DMS153 treated with DMSO at 0.1 percent for 48 hours (cell line): ENCODE results near the gene SLC35G4.
"Not testable (repeated sequence)": the region's sequence is repeated elsewhere in the genome, so short reads cannot be mapped to it uniquely, and the experiment has no call there.

Source experiments
- DNase-seq: peaks from one replicate; lab custom pipeline; 2025; ENCODE audit not compliant: unreplicated experiment; lab: John Stamatoyannopoulos, UW

Gene SLC35G4

DNA sequence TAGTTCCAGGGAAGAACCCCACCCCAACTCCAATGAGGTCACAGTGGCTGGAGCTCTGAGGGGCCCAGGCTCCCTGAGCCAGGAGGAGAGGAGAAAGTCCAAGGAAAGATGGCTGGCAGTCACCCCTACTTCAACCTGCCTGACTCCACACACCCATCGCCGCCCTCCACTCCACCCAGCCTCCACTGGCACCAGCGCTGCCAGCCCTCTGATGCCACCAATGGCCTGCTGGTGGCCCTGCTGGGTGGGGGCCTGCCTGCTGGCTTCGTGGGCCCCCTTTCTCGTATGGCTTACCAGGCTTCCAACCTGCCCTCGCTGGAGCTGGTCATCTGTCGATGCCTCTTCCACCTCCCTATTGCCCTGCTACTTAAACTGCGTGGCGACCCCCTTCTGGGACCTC lies at the start of gene SLC35G4:
Gene SLC35G4 (plus strand): TSS at position 109 of the 400 bp plus-strand sequence. CDS start 0 bp downstream, at position 109.
- DNase-seq = not testable (repeated sequence)

DNA sequence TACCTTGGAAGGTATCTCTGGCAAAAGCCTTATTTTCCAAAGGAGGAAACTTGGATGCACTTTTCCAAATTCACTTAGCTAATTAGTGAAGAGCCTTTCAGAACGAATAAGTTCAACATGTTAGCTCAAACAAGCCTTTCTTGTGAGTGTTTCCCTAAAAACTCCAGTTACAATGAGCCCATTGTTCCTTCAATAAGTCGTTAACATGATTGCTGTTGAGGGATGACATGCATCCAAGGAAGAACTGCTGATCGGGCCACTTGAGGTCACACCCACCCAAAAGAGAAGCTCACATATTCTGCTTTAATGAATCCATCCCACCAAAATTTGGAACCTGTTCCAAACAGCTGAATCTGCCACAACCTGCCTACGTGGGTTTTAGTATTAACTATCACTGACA lies 48.1 kb upstream of the SLC35G4 start:
- no peak for DNase-seq

GRCh38 chr18:11565716-11566115 lies 43.7 kb upstream of the SLC35G4 start:
- DNase-seq = no peak

DNA sequence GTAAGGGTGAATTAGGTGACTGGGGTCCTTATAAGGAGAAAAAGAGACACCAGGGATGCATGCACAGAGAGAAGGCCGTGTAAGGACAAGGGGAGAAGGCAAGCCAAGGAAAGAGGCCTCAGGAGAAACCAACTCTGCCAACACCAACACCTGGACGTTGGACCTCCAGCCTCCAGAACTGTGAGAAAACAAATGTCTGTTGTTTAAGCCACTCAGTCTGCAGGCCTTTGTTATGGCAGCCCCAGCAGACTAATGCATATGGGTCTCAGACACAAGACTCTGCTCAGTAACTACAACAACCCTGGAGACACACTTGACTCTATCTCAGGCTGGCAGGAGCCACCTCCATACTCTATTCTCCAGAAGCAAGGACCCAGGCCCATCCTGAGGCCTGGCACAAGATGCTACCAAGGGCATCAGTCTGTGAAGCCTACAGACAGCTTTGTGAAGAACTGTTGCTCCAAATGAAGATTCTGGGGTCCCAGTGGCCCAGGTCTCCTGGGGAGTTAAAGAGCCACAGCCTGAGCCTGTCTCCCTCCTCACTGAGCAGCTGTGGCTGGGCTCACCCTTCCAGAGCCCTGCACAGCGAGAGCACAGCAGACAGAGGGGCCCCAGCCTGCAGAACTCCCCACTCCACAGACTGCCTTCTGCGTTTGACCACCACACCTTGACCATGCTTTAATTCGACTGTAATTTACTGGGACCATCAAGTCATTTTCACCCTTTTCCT lies 43.0 kb upstream of the SLC35G4 start:
- DNase-seq = no peak

- no peak for DNase-seq
Measured at GRCh38 chr18:11567396-11567795, 42.0 kb upstream of the SLC35G4 start.

DNA sequence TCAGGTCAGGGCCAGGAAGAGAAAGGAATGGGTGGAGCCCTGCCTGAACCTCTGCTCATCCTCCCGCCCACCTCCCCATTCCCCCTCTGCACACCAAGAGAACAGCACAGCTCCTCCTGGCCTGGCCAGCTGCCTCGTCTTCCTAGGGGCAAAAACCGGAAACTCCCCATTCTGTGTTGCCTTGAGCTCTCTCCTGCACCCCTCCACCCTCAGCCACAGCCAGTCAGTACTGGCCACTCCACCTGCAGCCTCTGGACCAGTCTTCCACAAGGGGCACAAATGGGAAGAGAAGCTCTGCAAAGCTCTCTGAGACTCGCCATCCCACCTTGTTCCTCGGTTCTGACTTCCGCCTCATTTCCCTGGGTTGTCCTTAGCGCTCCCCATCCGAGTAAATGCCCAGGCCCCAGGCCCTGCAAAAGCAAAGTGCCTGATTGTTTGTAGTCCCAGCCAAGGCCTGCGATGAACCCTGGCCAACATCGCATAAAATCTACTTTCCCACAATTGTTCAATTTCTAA lies 39.3 kb upstream of the SLC35G4 start:
- DNase-seq = no peak

DNA sequence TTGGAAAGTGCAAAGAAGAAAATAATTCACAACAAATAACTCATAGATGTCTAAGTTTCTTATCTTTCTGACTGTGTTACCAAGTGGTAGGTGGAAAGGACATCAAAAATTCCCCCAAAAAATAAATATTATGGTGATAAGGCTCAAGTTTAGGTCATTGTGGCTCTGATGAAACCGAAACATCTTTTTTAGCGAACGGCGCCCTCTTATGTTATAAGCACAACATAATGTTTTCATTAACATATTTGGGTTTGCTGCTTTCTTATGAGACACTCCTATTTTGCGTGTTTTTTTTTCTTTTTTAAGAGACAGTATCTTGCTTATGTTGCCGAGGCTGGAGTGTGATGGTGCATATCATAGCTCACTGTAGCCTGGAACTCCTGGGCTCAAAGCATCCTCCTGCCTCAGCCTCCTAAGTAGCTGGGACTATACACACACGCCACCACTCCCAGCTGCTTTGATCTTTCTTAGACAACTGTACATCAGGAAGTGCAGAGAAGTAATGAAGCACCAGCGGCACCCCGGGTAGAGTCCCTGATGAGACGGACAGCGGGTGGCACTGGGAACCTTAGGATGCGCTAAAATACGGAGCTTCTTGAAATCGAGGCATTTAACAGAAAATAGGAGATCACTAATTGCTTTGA lies 38.5 kb upstream of the SLC35G4 start:
- no peak for DNase-seq

DNA sequence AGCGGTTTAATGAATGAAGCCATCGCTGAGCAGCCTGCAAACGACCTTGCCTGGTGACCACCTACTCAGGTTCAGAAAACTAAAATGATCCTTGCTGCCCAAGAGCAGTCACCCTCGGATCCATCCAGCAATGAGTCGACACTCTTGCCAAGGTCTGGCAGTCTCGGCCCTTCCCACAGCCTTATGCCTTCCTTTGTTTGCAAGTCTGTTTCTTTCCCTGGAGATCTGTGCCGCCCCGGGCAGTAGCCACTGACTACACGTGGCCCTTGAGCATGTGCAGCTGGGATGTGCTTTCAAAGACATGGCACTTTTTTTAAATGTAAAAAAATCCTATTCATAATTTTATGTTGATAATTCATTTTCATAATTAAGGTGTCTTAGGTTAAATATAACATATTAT lies 37.2 kb upstream of the SLC35G4 start:
- DNase-seq = no peak

DNA sequence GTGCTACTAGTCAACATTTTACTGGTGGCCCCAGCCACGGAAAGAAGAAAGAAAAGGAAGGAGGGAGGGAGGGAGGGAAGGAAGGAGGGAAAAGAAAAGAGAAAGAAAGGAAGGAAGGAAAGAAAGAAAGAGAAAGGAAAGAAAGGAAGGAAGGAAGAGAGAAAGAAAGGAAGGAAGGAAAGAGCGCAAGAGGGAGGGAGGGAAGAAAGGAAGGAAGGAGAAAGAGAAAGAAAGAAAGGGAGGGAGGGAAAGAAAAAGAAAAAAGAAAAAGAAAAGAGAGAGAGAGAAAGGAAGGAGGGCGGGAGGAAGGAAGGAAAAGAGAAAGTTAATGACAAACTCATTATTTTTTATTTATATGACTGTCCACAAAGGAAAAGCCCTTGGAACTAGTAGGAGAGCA lies 34.9 kb upstream of the SLC35G4 start:
- no peak for DNase-seq

DNA sequence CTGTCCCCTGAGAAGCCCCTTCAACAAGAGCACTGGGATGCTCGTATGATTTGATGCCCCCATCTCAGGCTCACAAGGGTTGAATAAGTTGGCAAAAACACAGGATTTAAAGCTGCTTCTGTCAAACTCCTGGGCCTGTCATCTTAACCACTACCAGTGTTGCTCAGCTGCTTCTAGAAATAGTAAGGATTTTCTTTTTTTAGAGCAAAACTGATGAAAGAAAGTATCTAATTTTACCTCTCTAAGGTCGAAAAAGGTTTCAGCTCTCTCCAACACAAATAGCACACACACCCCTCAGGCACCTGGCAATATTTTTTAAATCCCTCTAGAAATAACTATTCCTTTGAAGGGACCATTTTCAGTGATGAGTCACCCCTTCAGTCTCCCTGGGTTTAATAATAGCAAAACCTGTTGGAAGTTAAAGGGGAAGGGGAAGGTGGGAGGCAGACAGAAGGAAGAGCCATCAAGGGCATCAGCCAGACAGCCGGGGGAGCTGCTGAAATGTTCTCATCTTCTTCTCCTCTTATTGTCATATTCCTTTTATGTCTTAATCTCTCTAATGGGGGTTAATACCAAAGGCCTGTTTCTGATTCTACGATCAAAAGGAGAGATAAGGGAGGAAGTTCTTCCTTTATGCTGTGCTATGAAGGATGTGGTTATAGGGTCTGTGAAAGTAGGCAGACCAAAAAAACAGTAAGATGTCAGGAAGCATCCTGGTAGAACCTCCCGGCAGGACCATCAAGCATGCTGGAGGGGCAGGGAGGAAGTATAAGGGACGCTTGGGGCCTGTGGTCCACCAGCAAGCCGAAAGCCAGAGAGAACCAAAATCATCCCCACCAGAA lies 31.9 kb upstream of the SLC35G4 start:
- no peak for DNase-seq

DNA sequence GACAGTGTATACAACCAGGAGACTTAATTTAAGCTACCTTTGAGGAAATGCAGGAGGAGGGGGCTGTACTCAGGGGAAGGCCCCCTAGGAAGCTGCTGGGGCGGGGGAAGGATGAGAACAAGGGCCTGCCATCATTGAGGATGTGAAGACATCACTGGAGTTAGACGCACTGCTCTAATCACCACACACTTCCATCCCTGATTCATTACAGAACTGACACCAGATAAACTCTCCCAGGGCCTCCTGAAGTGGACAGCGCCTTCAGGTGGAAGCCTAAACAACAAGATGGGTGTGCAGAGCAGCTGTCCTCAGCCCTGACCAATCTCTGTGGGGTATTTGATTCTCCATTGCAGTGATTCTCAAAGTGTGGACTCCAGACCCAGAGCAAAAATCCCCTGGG lies 30.6 kb upstream of the SLC35G4 start:
- no peak for DNase-seq

GRCh38 chr18:11579916-11580315 lies 29.5 kb upstream of the SLC35G4 start:
- no peak for DNase-seq

DNA sequence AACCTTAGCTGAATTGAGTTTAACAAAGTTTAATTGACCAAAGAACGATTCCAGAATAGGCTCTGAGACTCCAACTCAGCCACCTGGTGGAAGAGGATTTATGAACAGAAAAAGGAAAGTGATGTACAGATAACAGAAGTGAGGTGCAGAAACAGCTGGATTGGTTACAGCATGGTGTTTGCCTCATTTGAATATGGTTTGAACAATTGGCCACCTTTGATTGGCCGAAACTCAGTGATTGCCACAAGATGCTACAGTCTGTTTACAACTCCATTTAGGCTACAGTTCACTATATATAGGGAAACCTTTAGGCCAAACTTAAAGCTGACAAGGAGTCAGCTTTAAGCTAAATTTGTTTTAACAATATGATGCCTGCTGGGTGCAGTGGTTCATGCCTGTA lies 28.1 kb upstream of the SLC35G4 start:
- no peak for DNase-seq

DNA sequence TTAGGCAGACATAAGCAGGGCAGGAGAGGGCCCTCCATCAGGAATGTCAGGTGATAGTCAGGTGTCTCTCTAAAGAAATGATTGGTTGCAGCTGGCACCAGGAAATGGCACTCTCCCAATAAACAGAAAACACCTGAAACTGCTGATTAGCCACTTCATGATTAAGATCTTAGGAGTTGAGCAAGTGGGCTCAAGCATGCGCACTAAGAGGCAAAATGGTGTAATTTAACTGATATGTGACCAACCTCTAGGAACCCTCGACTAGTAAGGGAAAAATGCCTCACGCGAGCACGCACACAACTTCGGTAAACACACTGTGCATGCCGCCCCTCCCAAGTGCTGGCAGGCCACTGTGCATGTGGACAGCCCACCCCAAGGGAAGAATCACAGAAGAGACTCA lies 23.8 kb upstream of the SLC35G4 start:
- no peak for DNase-seq

DNA sequence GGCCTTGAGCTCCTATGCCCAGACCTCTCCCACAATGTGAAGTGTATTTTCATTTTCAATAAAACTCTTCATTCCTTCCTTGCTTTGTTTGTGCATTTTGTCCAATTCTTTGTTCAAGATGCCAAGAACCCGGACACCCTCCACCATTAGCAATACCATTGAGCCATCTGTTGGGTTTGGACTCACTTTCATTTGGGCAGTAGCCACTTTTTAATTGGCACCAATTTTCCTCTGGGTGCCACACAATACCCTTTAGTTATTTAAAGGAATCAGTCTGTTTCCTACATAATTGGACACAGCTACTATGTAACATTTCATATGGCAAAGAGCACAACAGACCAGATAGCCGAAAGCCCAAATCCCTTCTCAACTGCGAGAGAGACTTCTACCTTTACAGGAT lies 22.5 kb upstream of the SLC35G4 start:
- no peak for DNase-seq

GRCh38 chr18:11587432-11587831 lies 22.0 kb upstream of the SLC35G4 start:
- DNase-seq = no peak

- no peak for DNase-seq
Measured at GRCh38 chr18:11587846-11588245, 21.6 kb upstream of the SLC35G4 start.

GRCh38 chr18:11591957-11592356 lies 17.4 kb upstream of the SLC35G4 start:
- DNase-seq = no peak

DNA sequence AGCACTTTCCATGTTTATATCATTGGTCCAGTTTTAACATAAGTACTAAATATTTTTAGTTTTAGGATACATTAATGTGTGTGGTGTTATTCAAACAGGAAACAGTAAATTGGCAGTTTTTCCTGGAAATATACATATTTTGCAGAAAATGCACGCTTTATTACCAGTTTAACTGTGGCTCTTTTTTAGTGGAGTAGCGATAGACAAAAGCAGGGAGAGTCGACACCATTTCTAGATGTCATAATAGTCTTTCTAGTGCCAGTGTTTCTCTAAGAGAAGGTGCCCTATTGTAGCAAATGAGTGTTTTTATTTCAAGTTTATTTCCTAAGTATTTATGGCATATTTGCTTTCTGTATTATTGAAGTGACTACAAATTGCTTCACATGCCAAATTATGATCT lies 9.1 kb upstream of the SLC35G4 start:
- DNase-seq = no peak

- DNase-seq = no peak
Measured at GRCh38 chr18:11607906-11608305, 1.5 kb upstream of the SLC35G4 start.

- not testable (repeated sequence) for DNase-seq
Measured at GRCh38 chr18:11608618-11609017, 778 bp upstream of the SLC35G4 start.

- not testable (repeated sequence) for DNase-seq
Measured at GRCh38 chr18:11613073-11613472, 3.7 kb downstream of the SLC35G4 start.
